Ishikawa (cell line): ENCODE data around the gene BSG.

Experiments used
- CEBPB ChIP-seq: IDR thresholded peaks from 2 replicates; pipeline ENCODE4 v1.6.1; 2012
- CREB1 ChIP-seq: IDR thresholded peaks from 2 replicates; pipeline ENCODE4 v1.6.1; 2012; ENCODE audit warnings: low read depth
- EGR1 ChIP-seq: IDR thresholded peaks from 2 replicates; pipeline ENCODE4 v1.6.1; 2012
- EP300 ChIP-seq: IDR thresholded peaks from 2 replicates; pipeline ENCODE4 v1.6.1; 2012; ENCODE audit warnings: borderline replicate concordance
- TEAD4 ChIP-seq: IDR thresholded peaks from 2 replicates; pipeline ENCODE4 v1.6.1; 2012
- TF ChIP-seq, protein P1 (sequence below): IDR thresholded peaks from 2 replicates; pipeline ENCODE4 v1.6.1; 2012; ENCODE audit warnings: low read depth, mild to moderate bottlenecking

DNA sequence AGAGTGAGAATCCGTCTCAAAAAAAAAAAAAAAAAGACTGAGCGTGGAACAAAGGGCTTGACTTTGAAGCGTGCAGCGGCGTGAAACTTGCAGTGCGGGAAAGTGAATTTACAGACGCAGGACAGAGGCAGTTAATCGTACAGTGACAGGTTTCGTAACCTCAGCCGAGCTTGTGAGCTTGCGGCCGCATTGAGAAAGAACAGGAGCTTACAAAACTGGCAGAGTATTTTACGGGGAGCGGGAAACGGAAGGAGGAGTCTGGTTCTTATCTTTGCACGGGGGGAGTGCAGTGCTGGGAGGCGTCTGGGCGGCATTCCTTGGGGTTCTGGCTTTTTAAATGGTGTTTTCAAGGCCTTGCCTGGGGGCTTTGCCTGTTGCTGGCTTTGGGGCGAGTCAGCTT, 6.0 kb upstream of the BSG start:
- no peak for TF ChIP-seq CEBPB
- TF ChIP-seq, protein P1, sequence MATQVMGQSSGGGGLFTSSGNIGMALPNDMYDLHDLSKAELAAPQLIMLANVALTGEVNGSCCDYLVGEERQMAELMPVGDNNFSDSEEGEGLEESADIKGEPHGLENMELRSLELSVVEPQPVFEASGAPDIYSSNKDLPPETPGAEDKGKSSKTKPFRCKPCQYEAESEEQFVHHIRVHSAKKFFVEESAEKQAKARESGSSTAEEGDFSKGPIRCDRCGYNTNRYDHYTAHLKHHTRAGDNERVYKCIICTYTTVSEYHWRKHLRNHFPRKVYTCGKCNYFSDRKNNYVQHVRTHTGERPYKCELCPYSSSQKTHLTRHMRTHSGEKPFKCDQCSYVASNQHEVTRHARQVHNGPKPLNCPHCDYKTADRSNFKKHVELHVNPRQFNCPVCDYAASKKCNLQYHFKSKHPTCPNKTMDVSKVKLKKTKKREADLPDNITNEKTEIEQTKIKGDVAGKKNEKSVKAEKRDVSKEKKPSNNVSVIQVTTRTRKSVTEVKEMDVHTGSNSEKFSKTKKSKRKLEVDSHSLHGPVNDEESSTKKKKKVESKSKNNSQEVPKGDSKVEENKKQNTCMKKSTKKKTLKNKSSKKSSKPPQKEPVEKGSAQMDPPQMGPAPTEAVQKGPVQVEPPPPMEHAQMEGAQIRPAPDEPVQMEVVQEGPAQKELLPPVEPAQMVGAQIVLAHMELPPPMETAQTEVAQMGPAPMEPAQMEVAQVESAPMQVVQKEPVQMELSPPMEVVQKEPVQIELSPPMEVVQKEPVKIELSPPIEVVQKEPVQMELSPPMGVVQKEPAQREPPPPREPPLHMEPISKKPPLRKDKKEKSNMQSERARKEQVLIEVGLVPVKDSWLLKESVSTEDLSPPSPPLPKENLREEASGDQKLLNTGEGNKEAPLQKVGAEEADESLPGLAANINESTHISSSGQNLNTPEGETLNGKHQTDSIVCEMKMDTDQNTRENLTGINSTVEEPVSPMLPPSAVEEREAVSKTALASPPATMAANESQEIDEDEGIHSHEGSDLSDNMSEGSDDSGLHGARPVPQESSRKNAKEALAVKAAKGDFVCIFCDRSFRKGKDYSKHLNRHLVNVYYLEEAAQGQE: no peak
- TF ChIP-seq TEAD4: no peak
- TF ChIP-seq EGR1: no peak
- no peak for TF ChIP-seq EP300
- TF ChIP-seq CREB1: no peak
